ENCODE measurements around the gene NFYB.

Gene NFYB

DNA sequence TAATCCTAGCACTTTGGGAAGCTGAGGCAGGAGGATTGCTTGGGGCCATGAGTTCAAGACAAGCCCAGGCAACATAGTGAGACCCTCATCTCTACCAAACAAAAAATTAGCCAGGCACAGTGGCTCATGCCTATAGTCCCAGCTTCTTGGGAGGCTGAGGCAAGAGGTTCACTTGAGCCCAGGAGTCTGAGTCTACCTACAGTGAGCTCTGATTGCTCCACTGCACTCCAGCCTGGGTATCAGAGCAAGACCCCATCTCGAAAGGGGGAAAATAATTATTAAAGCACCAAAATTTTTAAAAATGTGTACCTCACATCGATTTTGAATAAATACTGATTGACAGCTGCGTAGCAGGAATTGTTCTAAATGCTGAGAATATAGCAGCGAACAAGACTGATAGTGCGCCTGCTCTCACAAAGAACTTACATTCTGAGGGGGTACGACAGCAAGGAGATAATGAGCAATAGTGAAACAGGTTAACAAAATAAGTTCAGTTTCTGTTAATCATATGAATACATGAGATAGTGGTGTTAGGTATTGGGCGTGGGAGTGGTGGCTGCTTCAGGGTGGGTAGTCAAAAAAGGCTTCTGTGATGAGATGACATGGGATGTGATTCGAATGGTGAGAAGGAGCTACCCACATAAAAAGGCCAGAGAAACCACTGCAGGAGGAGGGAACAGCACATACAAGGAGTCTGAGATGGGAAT is 54.1 kb downstream of the NFYB start:
- H2AFZ ChIP-seq (ENCODE audit: low read length), result no peak overlapping the region
- H3K27me3 ChIP-seq (ENCODE audit: insufficient read depth, low read length), result no peaks in the 10 kb centered on the region
- no peak overlapping the region for H3K4me2 ChIP-seq (ENCODE audit: low read length)
- H3K27ac ChIP-seq (ENCODE audit: low read depth, low read length, poor library complexity, severe bottlenecking), result no peak overlapping the region
- no peaks in the 10 kb centered on the region for H3F3A ChIP-seq (ENCODE audit: insufficient read depth, low read length)
- no peaks in the 10 kb centered on the region for H3K9me2 ChIP-seq (ENCODE audit: low read depth, low read length)
- no peak overlapping the region for H3K4me3 ChIP-seq (ENCODE audit: low read depth, low read length, poor library complexity, severe bottlenecking)
- no peak overlapping the region for H3K9ac ChIP-seq (ENCODE audit: low read length)
- H3K79me2 ChIP-seq (ENCODE audit: insufficient read depth, low read length), result no peaks in the 10 kb centered on the region
- peaks cover 14% of the 10 kb centered on the region; the same call in 1 of the 2 replicates for H3K36me3 ChIP-seq (ENCODE audit: insufficient read depth, low read length)
- H4K20me1 ChIP-seq (ENCODE audit: insufficient read depth, low read length), result no peaks in the 10 kb centered on the region
- no peaks in the 10 kb centered on the region for H3K4me1 ChIP-seq (ENCODE audit: insufficient read depth, low read length, severe bottlenecking)
- H3K9me3 ChIP-seq (ENCODE audit: low read length), result no peaks in the 10 kb centered on the region
- no peak for TF ChIP-seq EZH2 (IDR thresholded peaks at IDR 0.05; ENCODE audit: borderline replicate concordance, low read length)
- TF ChIP-seq, protein P1, sequence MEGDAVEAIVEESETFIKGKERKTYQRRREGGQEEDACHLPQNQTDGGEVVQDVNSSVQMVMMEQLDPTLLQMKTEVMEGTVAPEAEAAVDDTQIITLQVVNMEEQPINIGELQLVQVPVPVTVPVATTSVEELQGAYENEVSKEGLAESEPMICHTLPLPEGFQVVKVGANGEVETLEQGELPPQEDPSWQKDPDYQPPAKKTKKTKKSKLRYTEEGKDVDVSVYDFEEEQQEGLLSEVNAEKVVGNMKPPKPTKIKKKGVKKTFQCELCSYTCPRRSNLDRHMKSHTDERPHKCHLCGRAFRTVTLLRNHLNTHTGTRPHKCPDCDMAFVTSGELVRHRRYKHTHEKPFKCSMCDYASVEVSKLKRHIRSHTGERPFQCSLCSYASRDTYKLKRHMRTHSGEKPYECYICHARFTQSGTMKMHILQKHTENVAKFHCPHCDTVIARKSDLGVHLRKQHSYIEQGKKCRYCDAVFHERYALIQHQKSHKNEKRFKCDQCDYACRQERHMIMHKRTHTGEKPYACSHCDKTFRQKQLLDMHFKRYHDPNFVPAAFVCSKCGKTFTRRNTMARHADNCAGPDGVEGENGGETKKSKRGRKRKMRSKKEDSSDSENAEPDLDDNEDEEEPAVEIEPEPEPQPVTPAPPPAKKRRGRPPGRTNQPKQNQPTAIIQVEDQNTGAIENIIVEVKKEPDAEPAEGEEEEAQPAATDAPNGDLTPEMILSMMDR (IDR thresholded peaks at IDR 0.05; ENCODE audit: low read length), result no peak

DNA sequence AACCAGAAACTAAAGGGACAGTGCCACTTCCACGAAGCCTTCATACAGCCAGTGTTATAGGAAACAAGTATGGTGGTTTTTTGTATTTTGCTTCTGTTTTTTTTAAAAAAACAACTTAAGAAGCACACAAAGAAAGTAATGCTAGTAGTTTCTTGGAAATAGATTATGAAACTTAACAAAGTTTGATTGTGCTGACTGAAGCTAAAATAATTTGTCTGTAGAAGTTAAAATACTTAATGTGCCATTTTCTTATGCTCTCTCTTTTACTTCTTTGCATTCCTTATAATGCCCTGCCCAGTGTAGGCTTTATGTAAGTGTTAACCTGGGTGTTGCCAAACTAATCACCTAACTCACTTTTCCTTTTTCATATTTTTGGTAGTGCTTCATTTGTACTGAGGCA is 57.2 kb downstream of the NFYB start:
- H3K9me2 ChIP-seq (ENCODE audit: low read depth, low read length), result no peaks in the 10 kb centered on the region
- no peak overlapping the region for H3K27ac ChIP-seq (ENCODE audit: low read depth, low read length, poor library complexity, severe bottlenecking)

DNA sequence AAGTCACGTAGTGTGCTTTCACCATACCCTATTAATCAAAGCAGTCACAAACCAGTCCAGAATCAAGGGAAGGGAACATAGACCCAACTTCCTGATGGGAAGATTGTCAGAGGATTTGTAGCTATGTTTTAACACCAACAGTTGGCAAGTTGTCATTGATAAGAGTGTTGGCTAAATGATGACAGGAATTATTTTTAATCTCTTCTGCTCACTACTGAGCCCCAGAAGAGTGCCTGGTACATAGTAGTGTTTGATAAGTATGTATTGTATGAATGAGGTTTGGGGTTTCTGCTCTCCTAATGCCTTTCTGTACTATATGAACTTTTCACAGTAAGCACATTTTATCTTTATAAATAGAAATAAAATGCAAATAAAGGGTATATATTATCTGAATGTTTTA is 59.0 kb downstream of the NFYB start:
- Histone ChIP-seq H3K4me3 (ENCODE audit: low read depth, low read length, poor library complexity, severe bottlenecking) (no peak overlapping the region), H4K20me1 (ENCODE audit: insufficient read depth, low read length) (no peaks in the 10 kb centered on the region), H3K9me3 (ENCODE audit: low read length) (no peaks in the 10 kb centered on the region), H3K4me2 (ENCODE audit: low read length) (no peak overlapping the region), H3K36me3 (ENCODE audit: insufficient read depth, low read length) (peaks cover 16% of the 10 kb centered on the region; the same call in 1 of the 2 replicates), H3K27me3 (ENCODE audit: insufficient read depth, low read length) (no peaks in the 10 kb centered on the region), H3K79me2 (ENCODE audit: insufficient read depth, low read length) (no peaks in the 10 kb centered on the region), H3K4me1 (ENCODE audit: insufficient read depth, low read length, severe bottlenecking) (no peaks in the 10 kb centered on the region), H3K27ac (ENCODE audit: low read depth, low read length, poor library complexity, severe bottlenecking) (no peak overlapping the region), H3K9ac (ENCODE audit: low read length) (no peak overlapping the region), H2AFZ (ENCODE audit: low read length) (no peak overlapping the region), H3K9me2 (ENCODE audit: low read depth, low read length) (no peaks in the 10 kb centered on the region), H3F3A (ENCODE audit: insufficient read depth, low read length) (no peaks in the 10 kb centered on the region)
- TF ChIP-seq, protein P1 (IDR thresholded peaks at IDR 0.05; ENCODE audit: low read length), result no peak
- no peak for TF ChIP-seq EZH2 (IDR thresholded peaks at IDR 0.05; ENCODE audit: borderline replicate concordance, low read length)

More for the DNA sequence above, 57.2 kb downstream of the NFYB start:
- H3K36me3 ChIP-seq (ENCODE audit: insufficient read depth, low read length), result peaks cover 16% of the 10 kb centered on the region; the same call in 1 of the 2 replicates
- no peaks in the 10 kb centered on the region for H3F3A ChIP-seq (ENCODE audit: insufficient read depth, low read length)
- no peaks in the 10 kb centered on the region for H3K79me2 ChIP-seq (ENCODE audit: insufficient read depth, low read length)
- H4K20me1 ChIP-seq (ENCODE audit: insufficient read depth, low read length), result no peaks in the 10 kb centered on the region
- H2AFZ ChIP-seq (ENCODE audit: low read length), result no peak overlapping the region
- H3K9me3 ChIP-seq (ENCODE audit: low read length), result no peaks in the 10 kb centered on the region
- TF ChIP-seq EZH2 (IDR thresholded peaks at IDR 0.05; ENCODE audit: borderline replicate concordance, low read length), result no peak
- TF ChIP-seq, protein P1 (IDR thresholded peaks at IDR 0.05; ENCODE audit: low read length), result no peak
- H3K4me3 ChIP-seq (ENCODE audit: low read depth, low read length, poor library complexity, severe bottlenecking), result no peak overlapping the region
- H3K4me1 ChIP-seq (ENCODE audit: insufficient read depth, low read length, severe bottlenecking), result no peaks in the 10 kb centered on the region
- no peak overlapping the region for H3K4me2 ChIP-seq (ENCODE audit: low read length)
- H3K9ac ChIP-seq (ENCODE audit: low read length), result no peak overlapping the region
- no peaks in the 10 kb centered on the region for H3K27me3 ChIP-seq (ENCODE audit: insufficient read depth, low read length)
